ENCODE data around the gene DHX40.
A peak's percentile ranks its signal among the peaks of the same experiment; 100 is the strongest.
"Not testable (repeated sequence)": the region's sequence is repeated elsewhere in the genome, so short reads cannot be mapped to it uniquely, and the experiment has no call there.

DHX40 gene

DNA sequence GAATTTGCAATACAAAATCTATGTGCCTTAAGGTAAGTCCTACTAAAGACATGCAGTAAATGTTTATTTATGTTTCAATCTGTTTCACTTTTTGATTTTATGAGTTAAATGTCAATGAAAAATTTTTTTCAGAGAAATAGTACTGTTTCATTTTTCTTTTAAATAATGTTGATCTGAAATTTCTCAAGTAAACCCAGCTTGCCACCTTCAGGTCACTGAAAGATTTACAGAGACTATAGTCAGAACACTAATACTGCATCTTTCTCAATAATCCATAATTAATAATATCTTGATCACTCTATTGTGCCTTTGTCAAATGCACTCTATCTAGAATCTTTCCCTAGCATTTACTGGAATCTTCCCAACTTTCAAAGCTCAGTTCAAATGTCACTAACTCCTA lies 6.5 kb upstream of the DHX40 start:
- no peak for DNase-seq

DNA sequence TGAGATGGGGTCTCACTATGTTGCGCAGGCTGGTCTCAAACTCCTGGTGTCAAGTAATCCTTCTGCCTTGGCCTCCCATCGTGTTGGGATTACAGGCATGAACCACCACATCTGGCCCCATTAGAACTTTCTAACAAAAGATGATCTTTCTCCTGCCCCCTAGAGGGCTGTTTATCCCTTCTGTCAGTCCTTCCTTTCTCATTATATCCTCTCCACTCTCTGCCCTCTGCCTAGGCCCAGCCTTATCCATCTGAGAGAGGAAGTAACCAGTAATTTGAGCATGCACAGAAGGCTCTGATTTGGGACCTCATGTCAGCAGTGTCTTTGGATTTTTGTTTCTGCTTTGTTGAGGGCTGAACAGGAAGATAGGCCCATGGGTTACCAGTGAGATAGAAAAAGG lies 4.4 kb upstream of the DHX40 start:
- DNase-seq, result no peak

DNA sequence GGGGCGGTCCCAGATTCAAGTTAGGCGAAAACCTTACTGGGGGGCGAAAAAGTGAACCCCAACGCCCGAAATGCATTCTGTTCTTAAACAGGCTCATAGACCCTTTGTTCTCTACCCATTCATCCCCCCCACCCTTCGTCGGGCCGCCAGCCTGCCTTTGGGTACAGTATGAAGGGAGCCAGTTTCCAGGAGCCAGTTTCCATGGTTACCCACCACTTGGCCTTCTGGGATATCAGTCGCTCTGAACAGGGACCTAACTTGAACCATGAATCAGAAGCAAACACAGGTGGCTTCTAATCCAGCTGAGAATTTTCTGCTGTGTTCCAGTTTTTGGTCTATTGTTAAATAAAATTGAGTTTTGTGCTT lies 532 bp downstream of the DHX40 start:
- peak; percentile 50 for DNase-seq

DNA sequence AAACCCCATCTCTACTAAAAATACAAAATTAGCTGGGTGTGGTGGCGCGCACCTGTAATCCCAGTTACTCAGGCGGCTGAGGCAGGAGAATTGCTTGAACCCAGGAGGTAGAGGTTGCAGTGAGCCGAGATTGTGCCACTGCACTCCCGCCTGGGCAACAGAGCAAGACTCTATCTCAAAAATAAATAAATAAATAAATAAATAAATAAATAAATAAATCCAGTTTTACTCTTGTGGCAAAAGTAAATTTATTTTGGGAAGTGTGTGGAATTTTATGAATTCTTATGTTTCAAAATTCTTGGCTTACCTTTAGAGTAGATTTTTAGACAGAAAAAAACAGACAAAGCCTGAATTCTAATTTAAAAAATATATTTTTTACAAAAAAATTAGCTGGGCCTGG lies 3.7 kb downstream of the DHX40 start:
- DNase-seq, result not testable (repeated sequence)

DNA sequence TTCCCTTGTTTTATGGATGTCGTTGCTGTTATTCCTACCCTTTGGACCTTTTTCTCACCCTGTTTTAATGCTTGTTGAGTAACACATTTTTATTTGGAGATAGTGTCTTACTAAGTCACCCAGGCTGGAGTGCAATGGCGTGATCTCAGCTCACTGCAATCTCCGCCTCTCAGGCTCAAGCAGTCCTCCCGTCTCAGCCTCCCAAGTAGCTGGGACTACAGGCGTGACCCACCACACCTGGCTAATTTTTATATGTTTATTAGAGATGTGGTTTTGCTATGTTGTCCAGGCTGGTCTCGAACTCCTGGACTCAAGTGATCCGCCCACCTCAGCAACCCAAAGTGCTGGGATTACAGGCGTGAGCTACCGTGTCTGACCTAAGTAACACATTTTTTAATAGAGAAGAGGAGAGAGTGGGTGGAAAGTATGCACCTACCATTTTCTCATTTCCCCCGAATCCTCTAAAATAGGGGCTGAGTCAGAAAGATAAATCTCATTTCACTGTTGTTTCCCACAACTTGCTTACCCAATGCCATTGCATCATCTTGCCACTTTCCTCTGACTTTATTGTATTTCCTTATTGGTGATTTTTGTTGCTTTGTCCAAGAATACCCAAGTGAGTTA lies 7.0 kb downstream of the DHX40 start:
- no peak for DNase-seq

DNA sequence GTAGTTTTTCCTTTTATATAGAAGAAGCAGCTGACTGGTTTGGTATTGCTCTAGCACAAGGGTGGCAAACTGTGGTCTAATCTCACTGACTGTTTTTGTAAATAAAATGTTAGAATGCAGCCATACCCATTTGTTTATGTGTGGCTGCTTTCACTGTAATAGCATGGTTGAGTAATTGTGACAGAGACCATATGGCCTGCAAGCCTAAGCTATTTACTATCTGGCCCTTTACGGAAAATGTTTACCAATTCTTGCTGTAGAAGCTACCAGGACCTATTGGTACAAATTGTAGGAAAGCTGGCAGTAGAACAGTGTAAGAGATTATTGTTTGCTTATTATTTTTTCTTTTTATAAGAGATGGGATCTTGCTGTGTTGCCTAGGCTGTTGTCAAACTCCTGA lies 18.8 kb downstream of the DHX40 start:
- DNase-seq, result not testable (repeated sequence)

DNA sequence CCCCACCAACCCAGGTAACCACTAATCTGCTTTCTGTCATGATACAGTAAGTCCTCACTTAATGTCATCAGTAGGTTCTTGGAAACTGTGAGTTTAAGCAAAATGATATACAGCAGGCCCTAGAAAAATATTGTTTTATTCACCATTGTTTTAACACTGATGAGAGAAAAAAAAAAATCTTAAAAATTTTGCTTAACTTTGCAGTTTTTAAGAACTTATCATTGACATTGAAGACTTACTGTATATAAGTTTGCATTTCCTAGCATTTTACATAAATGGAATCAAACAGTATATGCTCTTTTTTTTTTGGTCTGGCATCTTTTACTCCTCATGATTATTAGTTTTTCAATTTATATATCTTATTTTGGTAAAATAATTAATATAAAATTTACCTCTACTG lies 34.8 kb downstream of the DHX40 start:
- no peak for DNase-seq

DNA sequence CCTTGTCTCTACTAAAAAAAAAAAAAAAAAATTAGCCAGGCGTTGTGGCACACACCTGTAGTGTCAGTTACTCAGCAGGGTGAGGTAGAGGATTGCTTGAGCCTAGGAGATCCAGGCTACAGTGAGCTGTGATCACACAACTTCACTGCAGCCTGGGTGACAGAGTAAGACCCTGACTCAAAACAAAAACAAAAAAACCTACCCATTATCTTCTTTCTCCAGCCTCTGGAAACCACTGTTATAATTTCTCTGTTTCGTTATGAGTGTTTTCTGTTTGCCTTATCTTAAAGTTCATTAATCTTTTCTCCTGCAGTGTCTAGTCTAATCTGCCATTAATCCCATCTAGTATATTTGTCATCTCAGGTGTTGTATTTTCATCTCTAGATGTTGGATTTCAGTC lies 35.7 kb downstream of the DHX40 start:
- no peak for DNase-seq

DNA sequence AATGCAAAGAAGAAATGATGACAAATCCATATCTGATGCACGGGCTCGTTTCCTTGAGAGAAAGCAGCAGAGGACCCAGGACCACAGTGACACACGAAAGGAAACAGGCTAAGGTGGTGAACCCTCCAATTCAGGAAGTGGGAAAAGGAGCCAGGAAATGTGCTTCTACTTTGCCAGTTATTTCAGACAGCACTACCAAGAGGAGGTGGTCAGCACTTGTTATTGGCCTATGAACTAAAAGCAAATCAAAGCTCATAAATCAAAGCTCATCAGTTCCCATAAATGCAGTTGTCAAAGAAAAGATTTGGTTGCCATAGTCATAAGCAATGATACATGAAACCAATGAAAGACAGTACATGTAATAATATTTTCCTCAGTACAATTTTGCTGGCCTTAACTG lies 41.7 kb downstream of the DHX40 start:
- DNase-seq, result no peak

DNA sequence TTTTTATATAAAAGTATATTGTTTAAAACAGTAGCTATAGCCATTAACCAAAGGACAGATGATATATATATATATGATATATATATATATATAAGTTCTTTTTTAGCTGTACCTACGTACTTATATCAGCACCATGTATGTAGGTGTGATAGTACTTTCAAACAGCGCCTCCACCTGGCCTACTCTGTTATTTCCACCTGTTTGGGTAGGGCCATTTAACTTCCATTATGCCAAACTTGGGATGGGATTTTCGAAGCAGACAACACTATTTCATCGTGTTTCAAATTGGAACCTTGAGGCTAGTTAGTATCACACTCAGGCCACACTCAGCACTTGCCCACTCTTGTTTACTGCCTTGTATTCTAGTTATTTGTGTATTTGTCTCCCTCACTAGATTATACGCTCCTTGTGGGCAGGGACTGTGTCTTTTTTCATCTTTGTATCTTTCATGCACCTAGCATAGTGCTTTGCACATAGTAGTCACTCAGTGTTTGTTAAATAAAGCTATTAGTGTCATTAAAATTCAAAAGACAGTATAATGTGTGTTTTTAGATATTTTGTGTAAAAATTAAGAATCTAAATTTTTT lies 42.5 kb downstream of the DHX40 start:
- DNase-seq, result no peak

DNA sequence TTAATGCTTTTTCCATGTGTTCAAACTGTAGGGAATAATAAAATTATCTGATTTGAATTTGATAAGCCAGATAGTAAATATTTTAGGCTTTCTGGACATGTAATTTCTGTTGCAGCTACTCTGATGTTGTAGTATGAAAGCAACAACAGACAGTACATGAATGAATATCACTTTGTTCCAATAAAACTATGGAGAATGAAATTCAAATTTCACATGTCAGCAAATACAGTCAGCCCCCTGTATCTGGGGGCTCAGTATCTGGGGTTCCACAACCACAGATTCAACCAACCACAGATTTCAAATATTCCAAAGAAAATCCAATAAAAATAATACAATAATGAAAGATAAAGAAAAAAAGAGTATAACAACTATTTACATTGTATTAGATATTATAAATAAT lies 46.1 kb downstream of the DHX40 start:
- DNase-seq, result no peak

DNA sequence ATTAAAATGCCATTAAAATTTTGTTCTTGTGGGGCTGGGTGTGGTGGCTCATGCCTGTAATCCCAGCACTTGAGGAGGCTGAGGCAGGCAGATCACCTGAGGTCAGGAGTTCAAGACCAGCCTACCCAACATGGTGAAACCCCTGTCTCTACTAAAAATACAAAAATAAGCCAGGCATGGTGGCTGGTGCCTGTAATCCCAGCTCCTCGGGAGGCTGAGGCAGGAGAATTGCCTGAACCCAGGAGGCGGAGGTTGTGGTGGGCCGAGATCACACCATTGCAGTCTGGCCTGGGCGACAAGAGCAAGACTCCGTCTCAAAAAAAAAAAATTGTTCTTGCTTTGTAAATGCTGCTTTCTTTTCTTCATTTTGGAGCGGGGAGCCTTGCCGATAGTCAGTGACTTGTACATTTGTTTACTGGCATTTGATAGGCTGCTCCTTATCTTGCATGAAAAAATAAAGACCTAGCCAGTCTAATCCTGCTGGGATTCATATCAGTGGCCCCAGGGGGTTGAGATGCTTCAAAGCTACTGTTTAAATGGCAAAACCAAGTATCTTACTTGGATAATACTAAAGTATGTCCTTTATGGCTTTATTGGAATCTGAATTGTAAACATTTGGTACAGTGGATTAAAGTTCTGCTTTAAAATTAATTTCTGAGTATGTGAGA lies 51.0 kb downstream of the DHX40 start:
- no peak for DNase-seq

DNA sequence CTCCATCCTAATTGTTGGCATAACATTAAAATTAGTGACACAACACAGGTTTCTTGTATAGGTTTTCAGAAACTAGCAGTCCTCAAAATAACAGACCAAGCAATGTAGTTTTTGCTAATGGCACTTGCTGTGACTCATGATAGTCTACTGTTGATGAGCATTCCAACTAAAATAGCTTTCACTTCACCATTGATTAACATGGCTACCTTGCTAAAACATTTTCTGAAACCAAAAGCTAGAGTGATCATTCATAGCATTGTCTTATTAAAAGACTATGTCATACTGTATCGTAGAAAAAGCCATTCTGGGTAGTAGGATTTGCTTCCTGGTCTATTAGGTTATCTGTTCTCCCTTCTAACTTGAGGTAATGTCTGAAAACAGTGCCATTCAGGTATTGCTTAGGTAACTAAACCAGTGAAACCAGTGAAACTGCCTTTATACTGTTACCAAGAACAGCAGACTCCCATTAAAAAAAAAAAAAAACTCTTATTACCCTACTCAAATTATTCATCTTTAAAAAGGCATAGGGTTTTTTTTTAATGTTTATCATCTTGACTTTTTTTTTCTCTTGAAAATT lies 51.8 kb downstream of the DHX40 start:
- DNase-seq, result no peak

DNA sequence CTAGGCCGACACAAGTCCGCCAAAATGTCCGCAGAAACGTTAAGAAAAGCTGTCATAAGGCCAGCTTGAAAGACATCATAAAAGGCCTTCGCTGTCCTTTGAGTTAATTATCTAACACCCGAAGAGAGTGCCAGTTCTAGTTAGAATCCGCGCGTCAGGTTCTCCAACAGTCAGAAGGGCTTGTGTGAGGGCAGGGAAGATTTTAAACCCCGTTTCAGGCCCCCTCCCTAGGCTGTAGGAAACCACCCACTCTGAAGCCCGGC lies 53.6 kb downstream of the DHX40 start:
- DNase-seq, result no peak

DNA sequence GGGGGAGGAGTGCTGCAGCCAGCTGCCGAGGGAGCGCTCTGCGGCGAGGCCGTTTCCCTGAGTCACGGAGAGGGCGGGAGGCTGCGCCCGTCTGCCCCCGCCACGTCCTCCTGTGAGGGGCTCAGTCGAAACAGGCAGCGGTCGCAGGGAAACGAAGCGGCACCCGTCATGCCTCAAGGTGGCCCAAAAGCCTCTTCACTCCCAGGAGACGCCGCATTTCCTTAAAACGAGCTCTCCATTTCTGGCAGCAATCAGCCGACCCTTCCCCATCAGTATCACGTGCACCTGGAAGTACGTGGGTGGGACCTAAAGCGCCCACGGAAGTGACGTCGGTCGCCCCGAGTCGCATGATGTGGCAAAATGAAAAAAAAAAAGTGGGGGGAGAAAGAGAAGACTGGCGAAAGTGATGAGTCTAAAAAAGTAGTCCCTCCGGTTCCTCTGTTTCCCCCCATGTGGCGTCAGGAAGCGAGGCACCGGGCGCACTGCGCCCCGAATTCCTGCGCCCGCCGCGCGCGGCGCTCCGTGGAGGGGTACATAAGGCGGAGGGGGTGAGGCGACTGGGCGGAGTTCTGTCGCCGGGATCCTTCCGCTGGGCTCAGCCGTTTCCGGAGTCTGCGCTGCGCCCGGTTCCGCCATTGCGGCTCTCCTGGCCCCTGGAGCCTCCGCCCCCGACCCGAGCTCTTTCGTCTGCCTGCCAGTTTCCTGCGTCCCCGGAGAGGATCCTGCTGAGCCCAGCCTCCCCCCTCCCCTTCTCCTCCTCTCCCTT lies 54.1 kb downstream of the DHX40 start, which contains the start of gene CLTC:
TSS of gene CLTC (plus strand) at position 598 of the 766 bp plus-strand sequence. CDS start 237 bp downstream, outside the sequence.
- peak; percentile 97 for DNase-seq

DNA sequence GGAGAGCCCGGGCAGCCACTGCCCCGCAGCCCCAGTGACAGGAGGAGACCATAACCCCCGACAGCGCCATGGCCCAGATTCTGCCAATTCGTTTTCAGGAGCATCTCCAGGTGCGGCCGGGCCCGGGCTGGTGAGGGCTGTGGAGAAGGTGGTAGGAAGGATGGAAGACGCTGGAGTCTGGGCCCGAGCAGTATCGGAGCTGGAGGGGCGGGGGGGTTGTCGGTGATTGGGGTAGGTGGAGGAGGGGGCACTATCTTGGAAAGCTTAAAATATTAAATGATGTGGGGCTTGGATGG lies 54.6 kb downstream of the DHX40 start:
- peak; percentile 52 for DNase-seq

DNA sequence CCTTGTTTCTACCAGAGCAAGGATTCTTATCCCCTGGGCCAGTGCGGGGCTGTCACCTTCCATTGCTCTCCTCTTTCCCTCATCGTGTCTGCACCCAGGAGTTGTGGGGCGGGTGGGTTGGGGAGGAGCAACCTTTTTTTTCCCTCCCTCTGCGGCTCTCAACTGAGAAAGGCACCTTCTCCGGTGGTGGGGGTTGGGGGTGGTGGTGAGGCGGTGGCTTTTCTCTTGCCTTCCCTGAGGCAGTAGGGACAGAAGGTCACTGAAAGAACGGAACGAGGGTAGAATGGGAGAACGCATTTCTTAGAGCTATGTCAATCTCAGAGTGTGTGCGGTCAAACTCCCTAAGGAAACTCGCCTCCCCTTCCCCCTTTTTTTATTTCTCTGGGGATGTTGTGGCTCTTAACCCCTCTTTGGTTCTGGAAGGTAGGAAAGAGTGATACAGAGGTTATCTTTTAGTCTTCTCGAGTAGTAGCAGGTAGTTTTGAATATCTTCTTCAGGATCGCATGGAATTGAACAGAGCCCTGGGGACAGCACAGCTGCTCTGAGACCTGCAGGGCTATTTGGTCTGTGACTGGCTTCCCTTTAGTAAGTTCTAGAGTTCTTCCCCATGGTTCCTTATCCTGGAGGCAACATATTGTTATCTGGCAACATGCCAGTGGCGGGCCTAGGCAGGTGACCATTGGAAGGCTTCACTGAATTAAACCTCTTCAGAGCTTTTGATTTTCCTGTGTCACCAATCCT lies 55.3 kb downstream of the DHX40 start:
- peak; percentile 10 for DNase-seq

DNA sequence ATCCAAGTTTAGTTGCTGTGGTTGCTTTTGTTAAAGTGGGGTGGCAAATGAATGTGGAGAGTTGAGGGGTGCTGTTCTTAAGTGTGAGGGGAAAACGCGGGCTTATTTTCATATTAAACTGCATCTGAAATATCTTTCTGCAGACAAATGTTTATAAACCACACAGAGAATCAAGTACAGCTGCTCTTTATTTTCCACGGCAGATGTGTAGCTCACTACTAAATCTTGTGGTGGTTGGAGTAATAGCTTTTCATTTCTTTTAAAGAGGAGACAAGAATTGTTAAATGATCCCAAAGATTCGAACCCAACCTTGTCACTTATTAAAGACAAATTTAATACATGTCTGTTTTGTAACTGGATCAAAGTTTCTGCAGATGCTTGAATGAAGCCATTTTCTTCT lies 56.4 kb downstream of the DHX40 start:
- no peak for DNase-seq

DNA sequence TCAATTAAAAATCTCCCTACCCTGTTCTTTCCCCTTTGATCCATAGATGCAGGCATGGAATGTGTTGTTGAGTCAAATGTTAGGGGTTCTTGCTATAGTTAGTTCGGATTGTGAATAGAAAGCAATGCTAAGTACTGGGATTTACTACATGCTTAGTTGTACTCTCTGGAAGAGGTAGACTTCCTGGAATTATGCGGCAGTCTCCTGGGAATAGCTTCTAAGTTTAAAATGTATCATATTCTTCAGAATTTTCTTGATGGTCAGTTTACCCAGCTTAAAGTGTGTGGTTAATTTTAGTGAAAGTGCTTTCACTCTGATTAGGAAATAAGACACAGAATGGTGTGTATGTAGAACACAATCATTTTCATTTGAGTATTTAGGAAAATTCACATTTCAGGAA lies 57.7 kb downstream of the DHX40 start:
- DNase-seq, result no peak

DNA sequence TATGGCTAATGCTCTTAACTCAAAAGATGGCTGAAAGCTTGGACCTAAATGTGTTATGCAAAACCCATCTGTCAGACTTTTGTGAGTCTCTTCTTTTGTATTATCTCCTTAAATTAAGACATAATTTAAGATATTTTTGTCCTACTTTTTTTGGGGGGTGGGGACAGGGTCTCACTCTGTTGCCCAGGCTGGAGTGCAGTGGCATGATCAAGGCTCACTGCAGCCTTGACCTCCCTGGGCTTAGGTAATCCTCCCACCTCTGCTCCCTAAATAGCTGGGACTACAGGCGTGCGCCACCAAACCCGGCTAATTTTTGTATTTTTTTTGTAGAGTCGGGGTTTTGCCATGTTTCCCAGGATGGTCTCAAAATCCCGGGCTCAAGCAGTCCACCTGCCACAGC lies 61.3 kb downstream of the DHX40 start:
- DNase-seq, result no peak

DNA sequence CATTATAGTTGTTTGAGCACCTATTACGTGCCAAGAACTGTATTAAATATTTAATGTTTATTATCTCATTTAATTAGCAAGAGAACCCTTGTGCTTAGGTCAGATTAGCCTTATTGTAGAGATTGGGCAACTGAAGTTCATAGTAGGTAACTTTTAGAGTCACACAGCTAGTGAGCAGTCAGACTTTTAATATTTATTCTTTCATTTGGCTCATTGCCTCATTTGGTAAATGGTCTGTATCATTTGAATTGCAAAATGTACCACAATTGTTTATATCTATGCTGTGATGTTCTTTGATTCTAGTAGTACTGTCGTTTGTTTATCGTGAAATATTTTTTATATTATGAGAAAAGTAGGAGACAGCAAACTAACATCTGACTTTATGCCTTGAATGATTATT lies 61.9 kb downstream of the DHX40 start:
- no peak for DNase-seq

DNA sequence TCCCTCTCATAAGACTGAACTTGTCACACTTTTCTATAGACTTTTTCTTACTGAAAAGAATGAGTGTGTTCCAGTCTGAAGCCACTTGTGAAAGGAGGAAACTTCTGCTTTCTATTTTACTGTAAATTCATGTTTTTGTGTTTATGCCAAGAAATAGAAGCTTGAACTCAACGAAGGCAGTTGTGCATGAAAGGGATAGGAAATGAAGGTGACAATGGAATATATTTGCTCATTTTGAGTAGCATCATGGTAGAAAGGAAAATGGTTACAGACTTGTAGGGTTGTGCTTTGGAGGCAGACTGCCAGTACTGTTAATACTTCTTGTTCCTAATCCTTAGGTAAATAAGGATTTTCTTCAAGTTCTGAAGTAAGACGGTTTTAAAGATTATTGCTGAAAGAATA lies 62.4 kb downstream of the DHX40 start:
- DNase-seq, result no peak

DNA sequence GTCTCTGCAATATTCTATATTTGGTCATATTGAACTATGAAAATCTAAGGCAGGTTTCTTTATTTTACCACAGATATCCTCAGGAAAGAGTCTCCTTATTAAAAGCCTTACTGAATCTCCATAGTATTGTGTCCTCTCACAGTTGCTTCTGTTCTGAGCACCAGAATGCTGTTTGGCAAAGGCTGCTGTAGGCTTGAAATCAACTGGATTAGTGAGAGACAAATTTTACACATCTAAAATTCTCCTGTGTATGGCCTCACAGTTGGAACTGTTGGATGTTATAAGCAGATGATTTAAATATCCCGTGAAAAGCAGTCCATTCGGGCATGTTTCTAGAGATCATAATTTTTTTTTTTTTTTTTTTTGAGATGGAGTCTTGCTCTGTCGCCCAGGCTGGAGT lies 63.8 kb downstream of the DHX40 start:
- DNase-seq, result no peak

Data from midbrain (tissue), 1 donor.